Endothelial cell of umbilical vein (primary cell): ENCODE results near the gene SLC25A41. TPM values are rescaled to one million over a fixed set of nuclear protein-coding genes. Genes with fewer than 3 reads are reported as not detected.

ENCODE experiments used
- BruUV-seq: library from RNA; stranded (reverse); fragments of 400-500 nt; replicated peaks from 2 replicates; lab custom pipeline; 2021; lab: Mats Ljungman, UMichigan
- CTCF ChIA-PET: fragments of 300-600, 350-600 bp; sonication (Branson Sonifier 250); formaldehyde crosslinking; loops from one replicate; lab custom pipeline; 2021; ENCODE audit warnings: antibody characterized with exemption, inconsistent platforms; lab: Charles Lee
- POLR2A ChIA-PET: fragments of 300-600, 350-600 bp; sonication (Branson Sonifier 250); formaldehyde crosslinking; loops from one replicate; lab custom pipeline; 2021; ENCODE audit warnings: antibody characterized with exemption, inconsistent platforms; lab: Charles Lee
- DNase-seq: peaks from one replicate; pipeline ENCODE4 v3.0.0-alpha.2; 2011; ENCODE audit warnings: low read depth, low spot score
- FAIRE-seq: peaks from 2 replicates; lab custom pipeline; 2011; peaks lifted over from hg19 to GRCh38; lab: Jason Lieb, UNC
- H2AFZ ChIP-seq: 2 replicates; pipeline ENCODE4 v1.6.0; 2012; ENCODE audit warnings: low read depth, low read length, control low read depth, inconsistent platforms
- H3K27ac ChIP-seq: 2 replicates; pipeline ENCODE4 v1.5.1; 2011; ENCODE audit warnings: low read depth, mild to moderate bottlenecking, control low read depth, low read length, moderate library complexity; ENCODE audit not compliant: insufficient read depth
- H3K27me3 ChIP-seq, 2 experiments: 2 replicates each; pipeline versions ENCODE4 v1.6.0 to v1.6.1; 2011; ENCODE audit warnings: low read length in 2 of 2, mixed read lengths in 1 of 2; ENCODE audit not compliant: control insufficient read depth in 2 of 2, insufficient read depth in 2 of 2
- H3K36me3 ChIP-seq, 2 experiments: 2 replicates in 1 of 2; 3 replicates in 1 of 2; pipeline ENCODE4 v1.5.1; 2011; ENCODE audit warnings: low read length in 2 of 2, mild to moderate bottlenecking in 1 of 2, moderate library complexity in 1 of 2; ENCODE audit not compliant: control insufficient read depth in 2 of 2, insufficient read depth in 2 of 2; ENCODE audit errors: extremely low read depth in 1 of 2
- H3K4me1 ChIP-seq: 3 replicates; pipeline ENCODE4 v1.5.1; 2011; ENCODE audit warnings: mild to moderate bottlenecking, low read length; ENCODE audit not compliant: control insufficient read depth, insufficient read depth; ENCODE audit errors: extremely low read depth
- H3K4me2 ChIP-seq: 2 replicates; pipeline ENCODE4 v1.6.1; 2011; ENCODE audit warnings: low read length, control low read depth, mixed read lengths; ENCODE audit not compliant: insufficient read depth
- H3K4me3 ChIP-seq, 3 experiments: fragments of 200-600 bp in 1 of 3; sonication (generic), shearing (Covaris generic) in 1 of 3; replicated peaks in 1 of 3; 2 replicates each; pipeline ENCODE4 v1.5.1; 2011 to 2016; ENCODE audit warnings: control low read depth in 3 of 3, low read length in 3 of 3, mild to moderate bottlenecking in 2 of 3, inconsistent platforms in 1 of 3, low read depth in 1 of 3, moderate library complexity in 1 of 3; ENCODE audit not compliant: insufficient read depth in 1 of 3
- H3K79me2 ChIP-seq: 2 replicates; pipeline ENCODE4 v1.6.0; 2012; ENCODE audit warnings: low read length, inconsistent platforms; ENCODE audit not compliant: control insufficient read depth, insufficient read depth
- H3K9ac ChIP-seq: replicated peaks from 2 replicates; pipeline ENCODE3; 2011; ENCODE audit warnings: low read length, control low read depth; ENCODE audit not compliant: insufficient read depth; ENCODE audit errors: extremely low read depth
- H3K9me1 ChIP-seq: replicated peaks from 3 replicates; pipeline ENCODE4 v1.6.0; 2011; ENCODE audit warnings: mild to moderate bottlenecking, low read length; ENCODE audit not compliant: control insufficient read depth, insufficient read depth; ENCODE audit errors: extremely low read depth
- H3K9me3 ChIP-seq: replicated peaks from 2 replicates; pipeline ENCODE4 v1.5.1; 2012; ENCODE audit warnings: low read length, inconsistent platforms; ENCODE audit not compliant: control insufficient read depth, insufficient read depth
- H4K20me1 ChIP-seq: replicated peaks from 2 replicates; pipeline ENCODE3; 2011; ENCODE audit warnings: mild to moderate bottlenecking, low read length; ENCODE audit not compliant: control insufficient read depth, insufficient read depth; ENCODE audit errors: extremely low read depth
- FOS ChIP-seq: IDR thresholded peaks from 2 replicates; pipeline ENCODE4 v1.6.1; 2011; ENCODE audit warnings: mild to moderate bottlenecking, low read length, moderate library complexity, borderline replicate concordance; ENCODE audit not compliant: insufficient read depth
- dilution Hi-C: fragments of 300-500 bp; cut with MboI; formaldehyde crosslinking; loops from one replicate; pipeline ENCODE4 v1.15.0; 2019; ENCODE audit warnings: low sequenced_read_pairs; ENCODE audit not compliant: extremely low pct_ligation_motif_present
- intact Hi-C: fragments of 100-400 bp; cut with micrococcal nuclease; formaldehyde crosslinking; loops from one replicate; pipeline ENCODE4 v1.10.0; 2022
- polyA plus RNA-seq, 4 experiments: library from polyadenylated mRNA; depleted of rRNA in 3 of 4; stranded (reverse) in 3 of 4; unstranded in 1 of 4; fragments of >200 nt; gene quantifications; 2 replicates each; pipeline versions ENCODE4 v1.2.1 to v1.2.3, GENCODE V29; 2011 to 2012; ENCODE audit warnings: missing spikeins in 1 of 4
- total RNA-seq: library from RNA; stranded (reverse); gene quantifications from 2 replicates; pipeline ENCODE4 v1.2.3, GENCODE V29; 2021
- TF ChIP-seq, protein P1 (sequence below), 2 donors: IDR thresholded peaks; 1 replicate in 1 of 2; 2 replicates in 1 of 2; pipeline ENCODE4 v1.5.1; 2011; ENCODE audit warnings: low read length in 2 of 2, mild to moderate bottlenecking in 2 of 2, moderate library complexity in 2 of 2, control low read depth in 1 of 2, inconsistent platforms in 1 of 2, low read depth in 1 of 2; ENCODE audit not compliant: insufficient read depth in 1 of 2; ENCODE audit errors: extremely low read depth in 1 of 2

Gene SLC25A41
- total and polyA plus RNA-seq, 2 donors (not counting 3 experiments of a cell fraction or from before 2014, with no cell fraction given) = 0.21 TPM; not detected in 1

DNA sequence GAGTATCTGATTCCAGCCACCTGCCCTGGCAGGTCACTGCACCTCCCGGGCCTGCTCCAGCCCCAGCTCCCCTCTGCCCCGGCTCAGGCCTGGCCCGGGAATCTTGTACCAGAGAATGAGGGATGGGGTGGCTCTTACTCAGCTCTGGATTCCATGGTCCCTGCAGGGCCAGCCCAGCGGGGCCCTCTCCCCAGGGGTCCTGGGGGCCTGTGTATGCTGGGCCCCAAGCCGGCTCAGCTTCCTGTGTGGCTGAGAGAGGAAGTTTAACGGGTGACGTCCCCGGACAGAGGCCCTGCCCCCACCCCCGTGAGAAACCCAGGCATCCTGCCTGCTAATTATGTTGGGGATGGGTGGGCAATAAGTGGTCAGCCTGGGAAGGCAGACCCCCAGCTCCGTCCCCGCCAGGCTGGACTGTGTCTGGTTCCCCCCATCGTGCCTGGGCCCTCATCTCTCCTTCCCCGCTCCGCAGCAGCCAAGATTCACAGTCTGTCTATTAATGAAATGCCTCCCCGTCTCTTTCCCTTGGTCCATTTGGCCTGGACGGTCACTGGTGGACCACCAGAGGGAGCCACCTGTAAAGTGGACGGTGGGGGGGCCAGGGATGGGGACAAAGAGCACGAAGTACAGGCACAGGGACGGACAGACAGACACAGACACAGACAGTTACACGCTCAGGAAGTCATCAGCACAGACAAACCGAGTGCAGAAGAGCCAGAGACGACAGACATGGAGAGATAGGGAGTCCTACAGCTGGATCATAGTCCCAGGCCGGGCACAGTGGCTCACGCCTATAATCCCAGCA is 48.2 kb upstream of the SLC25A41 start, which contains the start of gene DENND1C:
Gene DENND1C (minus strand): TSS at position 247 of the 802 bp plus-strand sequence. CDS start 92 bp downstream, at position 155.
- TF ChIP-seq, protein P1, sequence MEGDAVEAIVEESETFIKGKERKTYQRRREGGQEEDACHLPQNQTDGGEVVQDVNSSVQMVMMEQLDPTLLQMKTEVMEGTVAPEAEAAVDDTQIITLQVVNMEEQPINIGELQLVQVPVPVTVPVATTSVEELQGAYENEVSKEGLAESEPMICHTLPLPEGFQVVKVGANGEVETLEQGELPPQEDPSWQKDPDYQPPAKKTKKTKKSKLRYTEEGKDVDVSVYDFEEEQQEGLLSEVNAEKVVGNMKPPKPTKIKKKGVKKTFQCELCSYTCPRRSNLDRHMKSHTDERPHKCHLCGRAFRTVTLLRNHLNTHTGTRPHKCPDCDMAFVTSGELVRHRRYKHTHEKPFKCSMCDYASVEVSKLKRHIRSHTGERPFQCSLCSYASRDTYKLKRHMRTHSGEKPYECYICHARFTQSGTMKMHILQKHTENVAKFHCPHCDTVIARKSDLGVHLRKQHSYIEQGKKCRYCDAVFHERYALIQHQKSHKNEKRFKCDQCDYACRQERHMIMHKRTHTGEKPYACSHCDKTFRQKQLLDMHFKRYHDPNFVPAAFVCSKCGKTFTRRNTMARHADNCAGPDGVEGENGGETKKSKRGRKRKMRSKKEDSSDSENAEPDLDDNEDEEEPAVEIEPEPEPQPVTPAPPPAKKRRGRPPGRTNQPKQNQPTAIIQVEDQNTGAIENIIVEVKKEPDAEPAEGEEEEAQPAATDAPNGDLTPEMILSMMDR (IDR thresholded peaks at IDR 0.05; ENCODE audit: extremely low read depth in 1 of 2, insufficient read depth in 1 of 2, low read depth in 1 of 2, low read length in 2 of 2) = peak; percentile 67 to 71
- no peak for TF ChIP-seq FOS
- Histone ChIP-seq H3K27ac (no peak within 1 kb of the TSS), H2AFZ (no peak within 1 kb of the TSS), H3K9me1 (no peaks in the 10 kb centered on the region), H3K27me3 (no peaks in the 10 kb centered on the region), H3K4me3 (no peak within 1 kb of the TSS), H3K9ac (no peak within 1 kb of the TSS), H4K20me1 (no peaks in the 10 kb centered on the region), H3K79me2 (no peaks in the 10 kb centered on the region), H3K36me3 (no peaks in the 10 kb centered on the region), H3K4me2 (no peak within 1 kb of the TSS), H3K4me1 (no peaks in the 10 kb centered on the region), H3K9me3 (no peaks in the 10 kb centered on the region)
- CTCF ChIA-PET = interaction anchor here (0.7 to 2.4 kb wide), 10 partner anchors 8 to 382 kb away, joined by 3 to 7 read pairs (median 3); no protein-coding TSS in a partner anchor
- peak; percentile 12 for DNase-seq
- no TSS peak for BruUV-seq
- intact Hi-C loops (loop anchor here (2.0 kb wide), 1 partner anchor 381 kb away; no protein-coding TSS in a partner anchor), dilution Hi-C loops (no loop called here)
- FAIRE-seq = no peak
- POLR2A ChIA-PET = no interaction called here
